Measurements from ENCODE around the gene CPZ.

The CPZ gene

DNA sequence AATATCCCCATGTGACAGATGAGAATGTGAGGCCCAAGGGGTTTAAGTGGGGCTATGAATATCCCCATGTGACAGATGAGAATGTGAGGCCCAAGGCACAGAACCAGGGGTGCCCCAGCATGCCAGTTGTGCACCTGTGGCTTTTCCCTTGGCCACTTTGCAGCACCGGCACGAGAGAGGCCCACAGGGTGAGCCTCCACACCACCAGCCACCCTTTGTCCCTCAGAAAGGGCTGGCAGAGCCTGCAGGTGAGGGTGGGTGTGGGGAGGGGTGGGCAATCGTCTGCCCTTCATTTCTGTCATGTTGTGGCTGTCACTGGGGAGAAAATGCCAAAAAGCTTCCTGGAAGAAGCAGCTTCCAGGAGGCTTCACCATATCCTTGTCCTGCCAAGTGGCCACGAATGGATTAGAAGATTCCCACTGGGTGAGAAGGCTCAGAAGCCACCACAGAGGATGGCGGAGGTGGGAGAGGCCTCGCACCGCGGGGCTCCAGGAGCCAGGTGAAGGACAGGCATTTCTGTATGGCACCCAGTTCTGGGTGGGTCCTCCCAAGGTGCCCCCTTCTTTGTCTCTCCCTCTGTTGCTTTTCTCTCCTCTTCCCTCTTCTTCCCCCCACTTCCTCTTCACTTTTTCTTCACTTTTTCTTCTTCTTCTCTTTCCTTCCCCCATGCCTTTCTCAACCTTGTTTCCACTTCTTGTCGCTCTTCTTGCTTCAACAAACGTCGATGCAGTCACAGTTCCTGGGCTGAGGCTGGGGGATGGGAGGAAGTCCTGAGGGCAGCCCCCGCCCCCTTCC lies 12.8 kb upstream of the CPZ start:
- in situ Hi-C loops (cut with MboI; ENCODE audit: low sequenced_read_pairs) = no loop called here

DNA sequence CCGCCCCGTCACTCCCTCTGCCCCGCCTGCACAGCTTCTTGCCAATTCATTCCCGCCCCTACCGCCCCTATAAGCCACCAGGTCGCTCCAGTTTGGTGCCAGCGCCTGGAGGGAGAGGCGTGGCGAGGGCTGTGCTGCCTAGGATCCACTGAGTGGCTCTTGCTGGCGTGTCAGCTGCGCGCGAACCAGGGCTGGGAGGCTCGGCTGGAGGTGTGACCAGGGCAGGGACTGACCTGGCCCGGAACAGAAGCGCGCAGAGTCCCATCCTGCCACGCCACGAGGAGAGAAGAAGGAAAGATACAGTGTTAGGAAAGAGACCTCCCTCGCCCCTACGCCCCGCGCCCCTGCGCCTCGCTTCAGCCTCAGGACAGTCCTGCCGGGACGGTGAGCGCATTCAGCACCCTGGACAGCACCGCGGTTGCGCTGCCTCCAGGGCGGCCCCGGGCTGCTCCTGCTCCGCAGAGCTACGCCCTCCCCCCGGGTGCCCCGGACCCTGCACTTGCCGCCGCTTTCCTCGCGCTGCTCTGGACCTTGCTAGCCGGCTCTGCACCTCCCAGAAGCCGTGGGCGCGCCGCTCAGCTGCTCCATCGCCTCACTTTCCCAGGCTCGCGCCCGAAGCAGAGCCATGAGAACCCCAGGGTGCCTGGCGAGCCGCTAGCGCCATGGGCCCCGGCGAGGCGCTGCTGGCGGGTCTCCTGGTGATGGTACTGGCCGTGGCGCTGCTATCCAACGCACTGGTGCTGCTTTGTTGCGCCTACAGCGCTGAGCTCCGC lies 12.1 kb upstream of the CPZ start, which contains the start of gene GPR78:
TSS of gene GPR78 (plus strand) at position 72 of the 773 bp plus-strand sequence. CDS start at position 663, 591 bp downstream.
- in situ Hi-C loops (cut with MboI; ENCODE audit: low sequenced_read_pairs) = no loop called here

DNA sequence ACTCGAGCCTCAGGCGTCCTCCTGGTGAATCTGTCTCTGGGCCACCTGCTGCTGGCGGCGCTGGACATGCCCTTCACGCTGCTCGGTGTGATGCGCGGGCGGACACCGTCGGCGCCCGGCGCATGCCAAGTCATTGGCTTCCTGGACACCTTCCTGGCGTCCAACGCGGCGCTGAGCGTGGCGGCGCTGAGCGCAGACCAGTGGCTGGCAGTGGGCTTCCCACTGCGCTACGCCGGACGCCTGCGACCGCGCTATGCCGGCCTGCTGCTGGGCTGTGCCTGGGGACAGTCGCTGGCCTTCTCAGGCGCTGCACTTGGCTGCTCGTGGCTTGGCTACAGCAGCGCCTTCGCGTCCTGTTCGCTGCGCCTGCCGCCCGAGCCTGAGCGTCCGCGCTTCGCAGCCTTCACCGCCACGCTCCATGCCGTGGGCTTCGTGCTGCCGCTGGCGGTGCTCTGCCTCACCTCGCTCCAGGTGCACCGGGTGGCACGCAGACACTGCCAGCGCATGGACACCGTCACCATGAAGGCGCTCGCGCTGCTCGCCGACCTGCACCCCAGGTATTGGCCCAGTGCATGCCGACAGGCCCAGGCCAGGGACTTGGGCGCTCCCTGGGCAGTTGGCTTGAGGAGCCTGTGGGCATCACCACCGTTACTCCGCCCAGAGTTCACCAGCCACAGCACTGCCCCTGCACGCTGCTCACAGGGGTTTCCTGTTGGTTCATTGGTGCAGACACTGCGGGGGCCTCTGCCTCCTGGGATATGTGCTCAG lies 11.3 kb upstream of the CPZ start:
- in situ Hi-C loops (cut with MboI; ENCODE audit: low sequenced_read_pairs) = no loop called here

DNA sequence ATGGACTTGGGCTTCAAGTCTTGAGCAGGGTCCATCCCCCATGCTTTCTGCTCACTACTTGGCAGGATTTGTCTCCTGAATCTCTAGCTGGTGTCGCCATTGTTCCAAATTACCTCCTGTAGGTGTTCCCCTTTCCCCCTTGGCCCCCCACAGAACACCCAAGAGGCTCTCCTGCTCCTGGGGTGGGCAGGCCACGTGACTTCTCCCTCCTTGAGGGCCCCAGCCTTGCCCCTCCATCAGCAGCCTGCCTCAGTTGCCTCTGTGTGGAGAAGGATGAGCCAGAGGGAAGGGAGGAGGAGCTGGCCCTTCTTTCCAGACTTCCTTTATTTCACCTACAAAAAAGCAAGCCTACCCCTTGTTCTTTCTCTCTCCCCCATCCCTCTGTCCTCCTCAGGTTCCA lies 10.5 kb upstream of the CPZ start:
- in situ Hi-C loops (cut with MboI; ENCODE audit: low sequenced_read_pairs) = no loop called here

DNA sequence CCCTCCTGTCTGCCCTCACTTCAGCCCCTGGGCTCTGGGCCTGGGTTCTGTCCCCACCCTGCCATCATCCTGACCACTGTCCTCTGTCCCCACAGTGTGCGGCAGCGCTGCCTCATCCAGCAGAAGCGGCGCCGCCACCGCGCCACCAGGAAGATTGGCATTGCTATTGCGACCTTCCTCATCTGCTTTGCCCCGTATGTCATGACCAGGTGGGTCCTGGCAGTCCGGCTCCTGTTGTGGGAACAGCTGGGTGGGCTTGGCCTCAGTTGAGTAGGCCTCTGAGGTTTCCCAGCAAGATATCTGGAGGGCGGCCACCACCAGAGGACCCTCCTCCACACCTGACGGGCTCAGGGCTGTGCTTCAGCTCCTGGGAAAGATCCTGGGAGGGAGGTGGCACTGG lies 10.1 kb upstream of the CPZ start:
- in situ Hi-C loops (cut with MboI; ENCODE audit: low sequenced_read_pairs) = no loop called here

DNA sequence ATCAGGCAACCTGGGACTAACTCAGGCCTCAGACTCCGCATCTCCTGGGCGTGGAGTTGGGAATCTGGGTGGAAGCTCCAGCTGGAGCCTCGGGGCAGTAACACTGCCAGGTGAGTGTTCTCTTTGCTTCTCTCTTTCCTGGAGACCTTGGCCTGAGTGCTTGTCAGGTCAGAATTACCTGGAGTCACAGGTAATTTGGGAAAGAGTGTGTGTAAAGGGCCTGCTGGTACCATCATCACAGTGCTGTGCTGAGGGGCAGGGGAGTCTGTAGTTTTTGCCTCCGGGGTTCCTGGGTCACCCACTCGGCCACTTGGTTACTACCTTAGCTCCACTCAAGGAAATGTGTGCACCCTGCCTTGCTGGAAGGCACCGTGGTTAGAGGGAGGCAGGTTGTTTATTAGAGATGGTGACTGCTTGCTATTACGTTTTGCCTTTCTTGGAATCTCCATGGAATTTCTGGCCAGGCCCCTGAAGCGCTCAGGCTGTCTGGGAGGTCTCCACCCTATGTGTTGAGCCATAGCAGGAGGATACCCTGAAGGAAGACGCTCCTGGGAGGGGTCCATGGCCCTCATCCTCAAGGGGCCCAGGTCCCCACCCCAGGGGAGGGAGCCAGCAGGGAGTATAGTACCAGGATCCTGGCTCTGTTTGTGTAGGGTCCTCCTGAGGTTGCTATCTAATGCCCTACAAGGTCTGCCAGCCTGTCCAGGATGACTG lies 9.5 kb upstream of the CPZ start:
- in situ Hi-C loops (cut with MboI; ENCODE audit: low sequenced_read_pairs) = no loop called here

DNA sequence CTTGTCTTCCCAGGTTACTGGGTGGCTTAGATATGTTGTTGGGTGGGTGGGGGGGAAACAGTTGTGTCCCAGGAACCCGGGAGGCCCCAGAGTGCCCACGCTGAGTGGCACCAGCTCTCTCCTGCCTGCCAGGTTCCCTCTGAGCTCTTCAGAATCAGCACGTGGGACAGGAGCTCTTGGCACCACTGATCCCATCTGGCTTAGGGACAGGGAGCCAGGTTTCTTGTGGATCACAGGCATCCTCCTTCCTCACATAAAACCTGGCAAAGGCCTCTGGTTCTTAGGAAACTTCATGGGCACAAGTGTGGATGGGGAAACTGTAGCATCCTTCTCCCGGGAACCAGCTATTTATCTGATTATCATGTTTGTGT lies 8.9 kb upstream of the CPZ start:
- in situ Hi-C loops (cut with MboI; ENCODE audit: low sequenced_read_pairs) = no loop called here

DNA sequence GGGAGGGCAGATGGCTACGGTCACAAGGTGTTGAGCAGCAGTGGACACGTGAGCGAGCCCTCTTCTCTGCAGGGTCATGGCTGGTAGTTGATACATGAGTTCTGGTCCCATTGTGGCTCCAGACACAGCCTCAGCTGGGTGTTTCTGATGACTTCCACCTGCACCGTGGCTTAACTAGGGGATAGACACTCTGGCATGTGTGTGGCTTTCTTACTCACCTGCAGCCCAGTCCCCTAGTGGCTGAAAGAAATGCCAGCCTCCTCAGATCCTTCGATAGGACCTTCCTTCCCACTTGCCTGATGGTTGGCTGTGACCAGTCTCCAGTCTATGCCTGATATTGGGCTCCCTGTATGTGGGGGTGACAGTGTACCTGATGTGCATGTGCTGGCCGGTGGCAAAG lies 7.4 kb upstream of the CPZ start:
- in situ Hi-C loops (cut with MboI; ENCODE audit: low sequenced_read_pairs) = no loop called here

DNA sequence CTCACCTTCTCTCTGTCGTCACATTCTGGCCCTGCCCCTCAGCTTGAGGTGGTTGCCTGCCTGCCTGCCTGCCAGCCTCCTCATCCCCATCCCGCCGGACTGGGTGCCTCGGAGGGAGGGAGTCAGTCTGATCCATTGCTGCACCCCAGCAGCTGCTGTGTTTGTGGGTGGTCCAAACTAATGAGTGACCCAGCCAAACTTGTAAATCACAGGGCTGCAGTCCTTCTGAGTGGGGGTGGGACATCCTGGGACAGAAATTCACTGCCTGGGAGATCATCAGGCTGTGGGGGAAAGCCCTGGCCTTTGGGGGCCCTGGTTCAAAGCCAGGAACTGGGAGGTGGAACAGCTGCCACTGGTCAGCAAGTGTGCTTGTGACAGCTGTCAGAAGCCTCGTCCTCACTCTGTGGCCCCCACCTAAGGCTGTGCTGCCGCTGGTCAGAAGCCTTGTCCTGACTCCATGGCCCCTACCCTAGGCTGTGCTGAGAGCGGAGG lies 6.8 kb upstream of the CPZ start:
- in situ Hi-C loops (cut with MboI; ENCODE audit: low sequenced_read_pairs) = no loop called here

DNA sequence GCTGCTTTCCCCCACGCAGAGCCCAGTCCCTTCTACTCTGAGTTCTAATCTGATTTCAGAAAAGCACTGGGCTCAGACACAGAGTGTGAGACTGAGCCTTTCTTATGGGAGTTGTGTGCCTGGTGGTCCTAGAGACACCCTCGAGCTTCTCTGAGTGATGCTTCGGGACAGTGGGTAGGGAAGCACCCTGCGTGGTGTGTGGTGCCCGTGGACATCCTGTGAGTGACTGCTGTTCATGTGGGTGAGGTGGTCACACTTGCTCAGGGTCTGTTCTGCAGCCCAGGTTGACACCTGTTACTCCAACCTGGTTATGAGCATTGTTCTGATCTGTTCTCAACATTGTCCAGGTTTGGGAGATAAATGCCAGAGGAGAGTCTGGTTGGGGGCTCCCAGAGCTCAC lies 6.3 kb upstream of the CPZ start:
- in situ Hi-C loops (cut with MboI; ENCODE audit: low sequenced_read_pairs) = no loop called here

DNA sequence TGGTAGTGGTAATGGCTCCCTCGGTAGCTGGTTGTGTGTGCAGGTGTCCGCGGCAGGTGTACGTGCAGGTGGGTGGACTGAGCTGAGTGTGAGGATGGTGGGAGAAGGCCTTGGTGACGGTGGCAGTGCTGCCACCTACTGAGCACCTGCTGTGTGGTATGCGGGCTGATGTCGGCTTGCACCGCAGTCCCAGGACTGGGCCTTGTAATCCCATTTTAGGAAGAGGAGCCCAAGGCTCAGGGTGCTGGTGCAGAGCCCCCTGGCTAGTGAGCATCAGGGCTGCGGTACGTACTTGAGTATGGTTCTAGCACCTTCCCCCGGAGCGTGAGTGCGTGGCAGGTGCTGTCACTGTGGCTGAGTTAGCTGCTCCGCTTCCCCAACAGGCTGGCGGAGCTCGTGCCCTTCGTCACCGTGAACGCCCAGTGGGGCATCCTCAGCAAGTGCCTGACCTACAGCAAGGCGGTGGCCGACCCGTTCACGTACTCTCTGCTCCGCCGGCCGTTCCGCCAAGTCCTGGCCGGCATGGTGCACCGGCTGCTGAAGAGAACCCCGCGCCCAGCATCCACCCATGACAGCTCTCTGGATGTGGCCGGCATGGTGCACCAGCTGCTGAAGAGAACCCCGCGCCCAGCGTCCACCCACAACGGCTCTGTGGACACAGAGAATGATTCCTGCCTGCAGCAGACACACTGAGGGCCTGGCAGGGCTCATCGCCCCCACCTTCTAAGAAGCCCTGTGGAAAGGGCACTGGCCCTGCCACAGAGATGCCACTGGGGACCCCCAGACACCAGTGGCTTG lies 5.7 kb upstream of the CPZ start:
- in situ Hi-C loops (cut with MboI; ENCODE audit: low sequenced_read_pairs) = no loop called here

DNA sequence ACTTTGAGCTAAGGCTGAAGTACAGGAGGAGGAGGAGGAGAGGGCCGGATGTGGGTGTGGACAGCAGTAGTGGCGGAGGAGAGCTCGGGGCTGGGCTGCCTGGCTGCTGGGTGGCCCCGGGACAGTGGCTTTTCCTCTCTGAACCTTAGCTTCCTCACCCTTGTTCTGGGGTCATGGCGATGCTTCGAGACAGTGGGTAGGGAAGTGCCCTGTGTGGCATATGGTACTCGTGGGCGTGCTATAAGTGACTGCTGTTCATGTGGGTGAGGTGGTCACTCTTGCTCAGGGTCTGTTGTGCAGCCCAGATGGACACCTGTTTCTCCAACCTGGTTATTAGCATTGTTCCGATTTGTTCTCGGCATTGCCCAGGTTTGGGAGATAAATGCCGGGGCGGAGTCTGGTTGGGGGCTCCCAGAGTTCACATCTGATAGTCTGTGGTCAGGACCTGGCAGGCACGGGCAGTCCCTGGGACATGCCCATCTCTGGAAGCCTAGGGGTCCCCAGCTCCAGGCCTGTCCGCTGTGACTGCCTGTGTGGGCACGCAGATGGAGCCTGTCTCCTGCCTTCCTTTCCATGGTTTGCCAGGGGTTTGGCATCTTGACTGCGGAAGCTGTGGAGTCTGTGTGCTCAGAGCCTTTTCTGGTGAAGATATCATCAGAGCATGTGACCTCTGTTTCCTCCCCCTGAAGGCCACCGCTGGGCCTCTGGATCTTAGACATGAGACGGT lies 4.9 kb upstream of the CPZ start:
- in situ Hi-C loops (cut with MboI; ENCODE audit: low sequenced_read_pairs) = no loop called here

DNA sequence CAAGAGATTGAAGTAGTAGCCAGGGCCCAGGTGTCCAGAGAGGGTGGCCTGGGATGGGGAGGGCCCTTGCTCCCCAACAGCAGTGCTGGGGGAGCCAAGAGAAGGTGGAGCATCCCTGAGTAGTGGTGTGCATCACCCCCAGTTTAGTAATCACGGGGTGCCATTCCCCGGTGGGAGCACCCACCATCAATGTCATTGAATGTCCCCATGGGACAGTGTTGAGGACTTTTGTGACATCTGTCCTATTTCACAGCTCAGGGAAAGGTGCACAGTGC lies 4.4 kb upstream of the CPZ start:
- in situ Hi-C loops (cut with MboI; ENCODE audit: low sequenced_read_pairs) = no loop called here

DNA sequence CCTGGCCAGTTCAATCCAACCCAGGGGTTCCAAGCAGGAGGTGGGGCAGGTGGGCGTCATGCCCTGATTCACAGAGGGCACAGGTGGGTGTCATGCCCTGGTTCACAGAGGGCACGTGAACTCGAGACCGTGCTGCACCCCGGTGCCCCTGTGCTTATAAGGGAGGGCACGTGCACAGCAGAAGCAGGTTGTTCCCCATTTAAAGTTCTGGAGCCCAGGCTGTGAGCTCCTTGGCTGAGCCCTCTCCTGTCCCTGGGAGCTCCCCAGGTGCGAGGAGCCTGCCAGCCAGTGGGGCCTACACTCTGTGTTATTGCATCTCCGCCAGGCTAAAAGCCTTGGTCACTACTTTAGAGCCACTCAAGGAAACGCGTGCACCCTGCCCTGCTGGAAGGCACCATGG lies 3.2 kb upstream of the CPZ start:
- in situ Hi-C loops (cut with MboI; ENCODE audit: low sequenced_read_pairs) = no loop called here

DNA sequence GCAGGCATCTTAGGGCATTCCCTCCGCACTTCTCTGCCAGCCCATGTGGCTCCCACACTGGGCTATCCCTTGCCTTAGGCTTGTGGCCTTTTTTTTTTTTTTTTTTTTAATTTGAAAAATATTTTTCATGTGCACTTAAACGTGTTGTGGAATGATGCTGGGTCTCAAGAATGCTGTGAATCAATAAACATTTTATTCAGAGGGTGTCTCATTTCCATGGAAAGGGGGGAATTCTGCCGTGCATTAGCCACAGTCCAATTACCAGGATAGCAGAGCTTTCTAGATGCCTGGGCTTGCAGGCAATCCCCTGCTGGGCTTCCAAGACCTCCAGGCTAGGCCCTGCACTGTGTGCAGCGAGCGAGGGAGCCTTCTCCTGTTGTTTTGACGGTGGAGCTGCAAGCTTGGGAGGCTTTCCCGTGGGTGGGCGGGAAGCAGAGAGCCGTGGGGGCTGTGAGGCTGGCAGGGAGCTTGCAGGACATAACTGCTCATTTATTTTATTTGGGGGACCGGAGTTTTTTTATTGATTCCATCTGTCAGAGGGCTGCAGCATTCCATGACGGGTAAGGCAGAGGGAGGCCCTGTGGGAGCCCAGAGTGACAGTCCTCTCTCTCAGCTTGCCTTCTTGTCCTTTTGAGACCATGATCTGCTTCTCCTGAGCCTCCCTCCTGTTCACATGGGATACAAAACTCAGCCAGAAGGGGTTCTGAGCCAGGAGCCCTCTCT lies 2.6 kb upstream of the CPZ start:
- in situ Hi-C loops (cut with MboI; ENCODE audit: low sequenced_read_pairs) = no loop called here

DNA sequence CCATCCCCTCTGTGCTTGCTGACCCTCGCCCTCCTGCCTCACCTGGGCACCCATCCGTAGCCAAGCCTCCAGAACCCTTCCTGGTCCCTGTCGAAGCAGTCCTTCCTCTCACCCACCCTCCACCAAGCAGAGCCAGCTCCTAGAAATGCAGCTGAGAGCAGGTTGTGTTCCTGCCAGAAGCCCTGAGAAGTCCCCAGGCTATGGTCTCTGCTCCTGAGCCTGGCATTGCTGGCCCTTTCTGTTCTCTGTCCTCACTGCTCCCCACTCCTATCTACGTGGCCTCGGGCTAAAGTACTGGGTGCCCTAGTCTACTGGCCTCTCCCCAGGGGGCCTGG lies 2.1 kb upstream of the CPZ start:
- in situ Hi-C loops (cut with MboI; ENCODE audit: low sequenced_read_pairs) = no loop called here

DNA sequence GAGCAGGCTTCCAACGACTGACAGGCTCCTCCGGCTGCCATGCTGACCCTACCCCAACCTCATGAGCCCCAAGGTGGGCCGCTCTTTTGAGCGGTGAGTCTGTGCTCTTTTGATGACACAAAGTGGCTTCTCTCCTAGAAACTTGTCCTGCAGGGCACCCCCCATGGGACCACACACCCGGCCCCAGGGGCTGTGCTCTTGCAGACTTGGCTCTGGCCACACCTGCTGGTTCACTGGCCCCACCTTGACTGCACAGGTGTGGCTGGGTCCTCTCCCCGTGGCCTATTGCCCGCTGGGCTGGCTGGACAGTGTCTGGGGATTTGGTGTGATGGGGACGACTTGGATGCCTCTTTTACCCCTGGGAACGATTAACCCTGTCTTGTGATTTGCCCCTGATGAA lies 1.5 kb upstream of the CPZ start:
- in situ Hi-C loops (cut with MboI; ENCODE audit: low sequenced_read_pairs) = no loop called here

DNA sequence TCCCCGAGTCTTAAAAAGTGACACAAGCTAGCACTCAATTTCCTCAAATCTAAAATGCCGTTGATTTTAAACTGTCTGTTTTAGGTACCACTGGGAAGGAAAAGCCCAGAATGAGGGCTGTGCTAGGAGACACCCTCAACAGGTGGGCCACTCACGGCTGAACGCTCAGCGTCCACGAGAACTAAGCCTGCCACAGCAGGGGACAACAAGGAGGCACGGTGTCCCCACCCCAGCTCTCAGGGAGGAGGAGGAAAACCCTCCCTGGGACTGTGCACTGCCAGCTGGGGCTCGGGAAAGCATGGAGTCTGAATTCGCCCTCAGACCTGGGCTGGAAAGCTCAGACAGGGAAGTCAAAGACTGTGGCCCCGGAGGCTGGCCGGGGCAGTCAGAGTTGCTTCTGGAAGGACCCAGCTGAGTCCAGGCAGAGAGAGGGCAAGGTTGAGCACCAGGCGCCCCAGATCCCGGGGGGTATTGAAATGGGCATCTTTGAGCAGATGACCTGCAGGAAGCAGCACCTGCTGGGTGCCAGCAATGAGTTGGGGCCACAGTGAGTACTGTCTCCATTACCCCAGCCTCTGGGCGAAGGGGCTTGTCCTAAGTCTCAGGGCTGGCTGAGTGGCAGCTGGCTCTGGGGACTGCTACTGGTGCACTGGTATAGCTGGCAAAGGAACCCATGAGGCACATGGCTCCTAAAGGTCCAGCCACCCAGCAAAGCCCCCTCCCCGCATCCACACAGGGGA lies 769 bp upstream of the CPZ start:
- in situ Hi-C loops (cut with MboI; ENCODE audit: low sequenced_read_pairs) = no loop called here
